NCI-H1417 treated with DMSO at 0.1 percent for 48 hours (cell line): Measurements from ENCODE around the gene TRIM60.
"Not testable (repeated sequence)": the region's sequence is repeated elsewhere in the genome, so short reads cannot be mapped to it uniquely, and the experiment has no call there.

Source experiments
- DNase-seq: peaks from one replicate; lab custom pipeline; 2025; lab: John Stamatoyannopoulos, UW

TRIM60 gene

DNA sequence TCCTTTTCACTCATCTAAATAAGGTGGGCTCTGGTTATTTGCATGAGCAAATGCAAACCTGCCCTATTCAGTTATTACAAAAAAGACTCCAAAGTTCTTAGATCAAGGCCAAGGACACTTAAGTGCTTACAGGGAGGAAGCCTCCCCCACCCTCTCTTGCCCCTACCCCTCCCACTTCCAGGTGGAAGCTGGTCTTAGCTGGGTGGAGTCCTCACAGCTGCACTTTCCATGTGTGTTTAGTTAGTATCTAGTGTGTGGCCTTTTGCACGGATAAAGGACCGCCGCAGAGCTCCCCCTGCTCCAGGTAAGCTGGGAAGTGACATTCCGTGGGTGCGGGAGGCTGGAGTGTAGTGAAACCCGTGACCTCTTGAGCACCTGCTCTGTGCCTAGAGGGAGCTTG, 21.8 kb downstream of the TRIM60 start, which contains the start of gene TRIM75:
Gene TRIM75 (plus strand): TSS at position 222 of the 400 bp plus-strand sequence. CDS start 5,282 bp downstream, outside the sequence.
- no peak for DNase-seq

DNA sequence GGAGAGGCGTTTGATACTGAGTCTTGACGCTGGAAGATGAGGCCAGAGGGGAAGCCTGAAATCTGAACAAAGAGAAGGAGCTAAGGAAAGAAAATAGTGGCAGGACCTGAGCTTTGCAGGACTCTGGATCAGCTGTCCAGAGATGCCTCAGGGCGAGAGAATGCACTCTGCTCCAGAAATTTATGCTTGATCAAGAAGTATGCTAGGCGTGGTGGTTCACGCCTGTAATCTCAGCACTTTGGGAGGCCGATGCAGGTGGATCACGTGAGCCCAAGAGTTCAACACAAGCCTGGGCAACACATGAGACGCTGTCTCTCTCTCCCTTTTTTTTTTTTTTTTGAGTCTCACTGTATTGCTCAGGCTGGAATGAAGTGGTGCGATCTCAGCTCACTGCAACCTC, 23.8 kb downstream of the TRIM60 start:
- DNase-seq, result no peak

DNA sequence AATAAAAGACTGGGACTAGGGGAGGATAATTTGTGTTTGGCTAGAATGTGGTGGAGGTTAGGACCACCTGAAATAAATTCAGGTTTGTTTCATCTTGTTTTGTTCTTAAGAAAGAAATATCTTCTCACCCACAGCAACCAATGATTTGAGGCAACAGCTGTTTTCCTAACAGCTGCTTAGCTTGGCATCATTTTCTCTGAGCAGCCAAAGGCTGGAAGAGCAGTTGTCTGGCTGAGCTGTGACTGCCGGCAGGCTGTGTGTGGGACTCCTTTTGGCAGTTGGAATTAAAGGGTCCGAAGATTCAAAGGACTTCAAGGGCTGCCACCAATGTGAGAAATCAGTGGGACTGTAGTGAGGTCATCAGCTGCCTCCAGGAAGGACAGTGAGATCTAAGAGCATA, 26.9 kb downstream of the TRIM60 start:
- no peak for DNase-seq

DNA sequence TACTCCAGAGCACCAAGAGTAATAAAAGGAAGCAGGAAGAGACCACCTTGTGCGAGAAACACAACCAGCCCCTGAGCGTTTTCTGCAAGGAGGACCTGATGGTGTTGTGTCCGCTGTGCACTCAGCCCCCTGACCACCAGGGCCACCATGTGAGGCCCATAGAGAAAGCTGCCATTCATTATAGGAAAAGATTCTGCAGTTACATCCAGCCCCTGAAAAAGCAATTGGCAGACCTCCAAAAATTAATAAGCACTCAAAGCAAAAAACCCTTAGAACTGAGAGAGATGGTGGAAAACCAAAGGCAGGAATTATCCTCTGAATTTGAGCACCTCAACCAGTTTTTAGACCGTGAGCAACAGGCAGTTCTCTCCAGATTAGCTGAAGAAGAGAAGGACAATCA, 27.6 kb downstream of the TRIM60 start:
- DNase-seq, result no peak

DNA sequence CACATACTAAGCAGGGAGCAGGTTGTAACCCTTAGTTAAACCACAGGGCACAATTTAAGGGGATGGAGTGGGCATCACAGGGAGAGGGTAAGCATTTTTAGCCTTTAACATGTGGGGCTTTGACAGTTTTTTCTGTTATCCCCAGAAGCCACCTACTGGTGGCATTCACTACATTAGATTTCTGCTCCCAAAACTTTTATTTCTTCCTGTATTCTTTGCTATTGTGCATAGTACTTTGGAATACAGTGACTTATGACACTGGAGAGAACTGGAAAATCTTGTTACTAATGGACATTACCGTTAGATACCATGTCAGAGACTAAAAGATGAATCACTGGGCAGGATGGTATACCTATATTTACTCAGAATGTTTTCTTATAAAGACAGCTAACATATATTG, 29.1 kb downstream of the TRIM60 start:
- DNase-seq, result no peak

DNA sequence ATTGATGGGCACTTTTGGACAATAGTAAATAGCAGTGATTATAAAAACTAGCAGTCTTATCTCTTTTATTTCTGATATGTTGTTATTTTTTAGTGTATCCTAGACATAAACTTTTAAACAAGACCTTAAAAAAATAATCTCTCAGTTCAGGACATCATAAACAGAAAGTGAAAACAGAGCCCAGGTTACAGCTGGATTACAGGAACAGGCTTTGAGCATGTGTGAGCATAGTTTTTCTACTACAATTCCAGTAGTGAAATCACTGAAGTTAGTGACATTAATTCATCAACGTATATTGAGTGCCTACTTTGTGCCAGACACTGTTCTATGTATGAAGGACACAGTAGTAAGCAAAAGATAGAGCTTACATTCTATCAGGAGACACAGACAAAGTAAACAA, 38.8 kb downstream of the TRIM60 start:
- DNase-seq, result no peak

DNA sequence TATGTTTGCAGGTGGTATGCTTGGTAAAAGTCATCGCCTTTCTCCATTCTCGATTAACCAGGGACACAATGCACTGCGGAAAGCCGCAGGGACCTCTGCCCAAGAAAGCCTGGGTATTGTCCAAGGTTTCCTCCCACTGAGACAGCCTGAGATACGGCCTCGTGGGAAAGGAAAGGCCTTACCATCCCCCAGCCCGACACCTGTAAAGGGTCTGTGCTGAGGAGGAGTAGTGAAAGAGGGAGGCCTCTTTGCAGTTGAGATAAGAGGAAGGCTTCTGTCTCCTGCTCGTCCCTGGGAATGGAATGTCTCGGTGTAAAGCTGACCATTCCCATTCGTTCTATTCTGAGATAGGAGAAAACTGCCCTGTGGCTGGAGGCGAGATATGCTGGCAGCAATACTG, 41.5 kb downstream of the TRIM60 start:
- not testable (repeated sequence) for DNase-seq

DNA sequence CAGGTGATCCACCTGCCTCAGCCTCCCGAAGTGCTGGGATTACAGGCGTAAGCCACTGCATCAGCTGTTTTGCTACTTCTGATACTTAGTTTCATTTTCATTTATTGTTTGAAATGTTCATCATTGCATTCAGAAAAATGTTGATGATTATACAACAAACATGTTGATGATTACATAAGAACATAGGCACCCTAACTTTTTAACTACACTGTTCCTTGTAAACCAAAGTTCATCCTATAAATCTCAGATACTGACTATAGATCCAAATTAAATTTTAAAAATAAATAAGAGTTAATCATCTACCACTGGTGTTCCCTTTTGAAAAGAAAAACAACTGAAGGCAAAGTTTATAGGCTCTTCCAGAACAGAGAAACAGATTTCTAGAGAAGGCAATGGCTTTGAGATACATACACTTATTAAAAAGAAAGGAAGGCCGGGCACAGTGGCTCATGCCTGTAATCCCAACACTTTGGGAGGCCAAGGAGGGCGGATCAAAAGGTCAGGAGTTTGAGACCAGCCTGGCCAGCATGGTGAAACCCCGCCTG, 45.3 kb downstream of the TRIM60 start:
- DNase-seq, result no peak

DNA sequence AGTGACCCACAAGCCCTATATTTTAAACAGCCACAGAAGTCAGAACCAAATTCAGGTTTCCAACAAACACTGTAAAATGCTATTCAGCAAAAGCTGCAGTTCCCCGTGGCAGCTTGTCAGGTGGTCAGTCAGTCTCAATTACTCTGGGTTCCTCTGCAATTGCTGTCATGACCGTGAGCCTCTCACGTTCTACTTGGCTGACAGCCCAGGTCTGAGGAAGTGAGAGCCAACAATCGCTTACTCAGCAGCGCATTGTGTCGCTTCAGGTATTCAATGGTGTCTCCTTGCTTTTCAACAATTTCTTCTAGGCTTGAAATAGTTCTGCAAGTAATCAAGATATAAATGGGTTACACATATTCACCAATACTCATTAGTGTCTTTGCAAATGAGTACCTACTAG, 47.7 kb downstream of the TRIM60 start:
- no peak for DNase-seq

DNA sequence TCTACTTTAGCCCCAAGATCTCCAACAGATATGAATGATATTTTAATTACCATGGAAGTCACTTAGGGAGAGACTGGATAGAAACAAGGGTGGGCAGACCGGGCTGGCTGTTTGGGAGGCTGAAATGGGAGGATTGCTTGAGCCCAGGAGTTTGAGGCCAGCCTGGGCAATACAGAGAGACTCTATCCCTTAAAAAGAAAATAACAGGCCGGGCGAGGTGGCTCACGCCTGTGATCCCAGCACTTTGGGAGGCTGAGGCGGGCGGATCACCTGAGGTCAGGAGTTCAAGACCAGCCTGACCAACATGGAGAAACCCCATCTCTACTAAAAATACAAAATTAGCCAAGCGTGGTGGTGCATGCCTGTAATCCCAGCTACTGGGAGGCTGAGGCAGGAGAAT, 53.0 kb downstream of the TRIM60 start:
- DNase-seq, result not testable (repeated sequence)

DNA sequence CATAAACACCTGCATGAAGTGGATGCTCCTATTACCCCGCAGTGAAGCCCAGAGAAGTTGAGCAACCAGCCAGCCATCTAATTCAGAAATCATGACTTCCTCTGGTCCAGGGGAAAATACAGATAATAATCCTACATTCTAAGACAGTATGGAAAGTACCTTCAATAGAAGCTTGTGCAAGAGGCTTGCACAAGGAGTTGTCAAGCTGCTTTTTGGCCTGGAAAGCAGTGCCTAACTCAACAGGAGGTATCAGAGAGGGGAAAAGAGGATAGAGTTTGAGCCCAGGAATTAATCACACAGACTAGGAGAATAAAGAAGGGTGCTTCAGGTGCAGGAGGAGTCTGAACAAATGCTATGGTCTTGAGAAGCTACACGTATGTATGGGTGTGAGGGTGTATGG, 54.1 kb downstream of the TRIM60 start:
- DNase-seq, result no peak

DNA sequence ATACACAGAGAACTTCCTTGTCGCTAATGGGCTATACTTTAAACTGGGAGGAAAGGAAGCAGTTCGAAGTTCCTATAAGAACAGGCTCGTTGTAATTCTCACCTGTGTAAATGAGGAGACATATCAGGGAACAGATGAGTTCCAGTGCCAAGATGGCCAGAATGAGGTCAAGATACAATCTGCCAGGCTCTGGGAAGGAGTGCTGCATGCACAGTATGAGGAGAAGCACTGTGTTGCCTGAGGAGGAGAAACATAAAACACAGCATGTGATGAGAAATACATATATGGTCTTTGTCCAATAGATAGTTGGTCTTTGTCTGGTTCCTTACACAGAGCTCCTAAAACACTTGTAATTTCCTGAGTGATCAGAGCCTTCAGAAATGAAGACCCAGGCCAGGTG, 56.6 kb downstream of the TRIM60 start:
- DNase-seq, result no peak
